HG03354 (cell line): ENCODE measurements around the gene SKAP1.

Experiments
- ATAC-seq: cut with Tn5 transposase; IDR thresholded peaks from one replicate; pipeline ENCODE4 v1.9.1; 2021; ENCODE audit warnings: mild to moderate bottlenecking; ENCODE audit not compliant: unreplicated experiment, poor library complexity, severe bottlenecking

The SKAP1 gene

DNA sequence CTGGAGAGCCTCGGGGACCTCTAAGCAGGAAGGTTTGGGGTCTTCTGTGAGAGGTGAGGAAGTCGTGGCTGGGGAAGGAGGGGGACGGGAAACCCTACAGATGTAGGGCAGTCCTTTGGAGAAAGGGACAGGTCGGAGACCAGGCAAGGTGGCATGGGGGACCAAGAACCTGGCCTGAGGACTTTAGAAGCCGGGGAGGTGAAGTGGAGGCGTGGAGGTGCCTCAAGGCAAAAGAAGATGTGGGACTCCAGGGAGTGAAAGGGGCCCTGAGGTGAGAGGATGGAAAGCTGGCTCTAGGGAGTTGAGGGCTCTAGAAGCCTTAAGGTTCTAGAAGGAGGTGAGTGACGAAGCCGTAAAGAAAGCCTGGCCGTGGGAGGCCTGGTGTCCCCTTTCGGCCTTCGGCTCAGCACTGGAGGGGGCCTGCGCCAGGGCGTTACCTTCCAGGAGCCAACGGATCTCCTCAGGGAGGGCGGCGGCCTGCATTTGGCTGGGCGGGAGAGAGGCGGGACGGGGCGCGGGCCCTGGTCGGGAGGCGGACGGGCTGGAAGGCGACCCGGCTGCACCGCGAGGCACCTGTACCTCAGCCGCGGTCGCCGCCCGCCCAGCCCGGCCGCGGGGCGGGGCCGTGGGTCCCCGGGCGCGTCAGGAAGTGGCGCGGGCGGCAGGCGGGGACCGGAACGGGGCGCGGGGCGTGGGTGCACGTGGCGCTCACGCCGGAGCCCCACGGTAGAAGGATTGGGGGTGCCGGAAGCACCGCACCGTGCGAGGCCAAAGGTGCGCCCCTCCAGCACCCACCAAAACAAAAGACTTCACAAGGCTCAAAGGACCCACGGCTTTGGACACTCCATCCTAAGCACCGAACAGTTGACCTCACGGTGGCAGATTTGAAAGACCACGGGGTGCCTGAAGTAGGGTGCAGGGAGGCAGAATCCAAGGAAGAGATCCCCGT lies at the start of gene SKAP1:
SKAP1 (minus strand) TSS at position 577 of the 949 bp plus-strand sequence.
- ATAC-seq, result peak; percentile 49

DNA sequence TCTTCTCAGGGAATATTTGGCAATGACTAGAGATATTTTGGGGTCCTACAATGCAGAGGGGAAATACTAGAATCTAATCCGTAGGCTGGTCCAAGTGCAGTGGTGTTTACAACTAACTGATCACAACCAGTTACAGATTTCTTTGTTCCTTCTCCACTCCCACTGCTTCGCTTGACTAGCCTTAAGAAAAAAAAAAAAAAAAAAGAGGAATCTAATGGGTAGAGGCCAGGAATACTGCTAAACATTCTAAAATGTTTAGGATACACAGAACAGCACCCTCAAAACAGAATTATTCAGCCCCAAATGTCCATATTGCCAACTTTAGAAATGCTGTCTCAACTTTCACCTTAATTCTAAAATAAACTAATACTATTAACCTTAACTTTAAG lies 49.0 kb upstream of the SKAP1 start:
- no peak for ATAC-seq

DNA sequence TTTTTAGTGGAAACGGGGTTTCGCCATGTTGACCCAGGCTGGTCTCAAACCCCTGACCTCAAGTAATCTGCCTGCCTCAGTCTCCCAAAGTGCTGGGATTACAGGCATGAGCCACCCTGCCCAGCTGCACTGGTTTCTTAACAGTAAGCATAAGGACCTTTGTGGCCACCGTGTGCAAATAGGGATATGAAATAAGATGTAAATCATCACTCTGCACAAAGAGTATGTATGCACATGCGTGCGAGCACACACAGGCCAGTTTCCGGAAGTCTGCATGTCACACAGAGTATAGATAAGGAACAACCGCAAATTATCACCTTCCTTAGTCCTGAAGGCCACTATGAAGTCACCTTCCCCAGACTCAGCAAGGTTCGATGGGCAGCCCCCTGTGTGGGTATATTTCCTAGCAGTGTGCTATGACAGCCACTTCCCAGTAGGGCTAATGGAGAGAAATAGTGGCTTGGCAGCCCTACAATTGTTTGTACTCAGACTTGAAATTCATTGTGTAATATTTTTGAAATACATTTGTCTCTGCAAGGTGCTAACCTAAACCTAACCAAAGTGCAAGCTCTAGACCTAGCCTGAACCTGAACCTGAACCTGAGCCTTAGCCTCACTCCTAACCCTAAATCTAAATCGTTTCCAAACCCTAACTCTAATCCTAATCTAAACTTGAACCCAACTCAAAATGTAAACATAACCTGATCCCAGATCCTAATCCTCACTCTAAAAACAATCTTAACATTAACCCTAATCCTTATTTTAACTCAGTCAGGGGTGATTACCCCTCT lies 48.4 kb upstream of the SKAP1 start:
- peak; percentile 87 for ATAC-seq

DNA sequence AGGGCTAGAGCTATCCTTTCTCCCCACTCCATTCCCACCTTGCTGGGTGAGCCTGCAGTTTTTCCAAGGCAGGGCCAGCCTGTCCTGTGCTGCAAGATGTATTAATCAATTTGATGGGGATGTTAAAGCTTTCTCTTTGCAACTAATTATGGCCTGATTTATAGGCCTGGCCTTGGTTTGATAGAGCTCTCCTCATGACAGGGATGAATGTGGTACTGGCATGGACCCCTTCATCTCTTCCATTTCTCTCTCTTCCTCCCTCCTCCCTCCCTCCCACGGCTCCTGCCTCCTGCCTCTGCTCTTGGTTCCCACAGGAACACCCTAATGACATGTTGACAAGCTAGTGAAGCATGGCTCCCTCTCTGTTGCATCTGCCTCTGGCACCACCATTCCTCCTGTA lies 47.2 kb upstream of the SKAP1 start:
- ATAC-seq, result no peak

DNA sequence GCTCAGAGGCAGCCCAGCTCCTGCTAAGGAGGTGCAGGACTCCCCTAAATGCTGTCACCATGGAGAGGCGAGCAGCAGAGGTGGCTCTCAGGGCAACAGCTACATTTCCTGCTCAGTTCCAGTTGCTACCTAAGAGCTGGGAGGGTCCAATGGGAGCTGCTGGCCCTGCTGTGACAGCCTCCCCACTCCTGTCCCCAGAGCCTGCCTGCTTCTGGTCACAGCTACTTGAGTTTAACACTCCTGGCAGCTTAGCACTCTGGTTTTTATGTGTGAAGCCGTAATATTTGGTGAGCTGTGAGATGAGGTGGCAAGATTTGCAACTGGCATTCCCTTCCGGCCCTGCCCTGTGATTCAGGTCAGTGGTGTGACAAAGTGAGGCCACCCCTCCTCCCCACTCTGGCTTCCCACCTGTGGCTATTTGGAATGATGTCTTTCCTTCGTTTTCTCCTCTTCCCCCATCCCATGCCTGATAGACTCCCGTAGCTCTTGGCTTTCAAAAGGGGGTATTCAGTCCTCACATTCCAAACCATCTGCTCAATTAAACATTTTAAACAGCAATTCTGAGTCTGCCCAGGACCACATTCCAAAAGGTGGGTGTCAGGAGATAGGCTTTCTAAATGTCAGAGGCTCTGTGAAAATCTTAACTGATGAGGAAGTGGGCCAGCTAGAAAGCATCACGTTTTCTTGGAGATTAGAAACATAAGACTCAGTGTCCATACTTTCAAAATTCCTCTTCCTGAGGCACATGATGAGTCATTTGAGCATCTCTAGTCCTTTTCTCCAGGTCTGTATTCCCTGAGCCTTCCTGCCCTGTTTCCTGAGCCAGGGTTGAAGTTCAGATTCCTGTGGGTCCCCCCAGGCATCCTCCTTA lies 42.6 kb upstream of the SKAP1 start:
- ATAC-seq, result no peak

DNA sequence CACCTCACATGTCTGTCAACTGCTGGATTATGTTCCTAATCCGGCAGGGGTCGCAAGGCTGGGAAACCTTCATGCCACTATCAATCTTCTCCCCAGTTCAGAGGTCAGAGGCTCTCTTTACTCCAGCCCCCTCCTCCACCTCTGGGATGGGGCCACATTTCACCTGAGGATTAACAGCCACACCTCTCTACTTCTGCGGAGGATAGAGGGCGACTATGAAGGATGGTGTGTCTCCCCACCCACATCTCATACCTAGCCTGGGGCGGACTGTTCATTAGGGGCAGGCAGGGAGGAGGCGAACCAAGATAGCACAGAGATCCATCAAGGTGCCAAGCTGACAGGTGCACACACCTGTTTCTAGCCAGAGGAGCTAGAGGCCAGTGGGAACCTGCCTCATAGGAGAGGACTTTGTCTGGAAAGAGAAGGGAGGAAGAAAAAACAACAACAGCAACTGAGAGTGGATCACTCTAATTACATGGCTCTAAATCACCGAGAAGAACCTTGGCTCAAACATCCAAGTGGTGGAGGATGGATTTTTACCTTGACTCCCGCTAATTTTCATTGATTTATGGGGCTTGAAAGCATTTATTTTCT lies 41.9 kb upstream of the SKAP1 start:
- ATAC-seq, result no peak

DNA sequence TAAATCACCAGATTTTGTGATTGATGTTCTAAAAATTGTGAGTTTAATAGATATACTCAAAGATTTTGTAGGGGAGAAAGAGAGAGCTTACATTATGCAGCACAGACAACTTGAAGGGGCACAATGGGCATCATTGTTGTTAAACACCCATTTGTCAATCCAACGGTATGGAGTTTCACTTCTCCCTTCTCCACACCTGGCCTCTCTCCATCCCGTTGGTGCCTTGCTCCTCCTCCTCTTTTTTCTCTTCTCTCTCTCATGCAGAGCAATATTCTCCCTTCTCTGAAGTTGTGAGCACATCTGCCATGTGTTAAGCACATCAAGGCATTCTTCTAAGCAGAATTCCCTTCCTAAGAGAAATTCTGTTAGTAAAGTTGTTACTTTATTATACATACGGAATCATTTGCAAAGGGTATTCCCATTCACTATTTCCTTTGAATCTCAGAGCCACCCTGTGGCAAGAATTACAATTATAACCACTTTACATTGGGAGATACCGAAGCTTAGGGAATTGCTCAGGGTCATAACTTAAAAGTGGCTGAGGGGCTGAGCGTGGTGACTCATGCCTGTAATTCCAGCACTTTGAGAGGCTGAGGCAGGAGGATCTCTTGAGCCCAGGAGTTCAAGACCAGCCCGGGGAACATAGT lies 40.5 kb upstream of the SKAP1 start:
- ATAC-seq, result no peak

DNA sequence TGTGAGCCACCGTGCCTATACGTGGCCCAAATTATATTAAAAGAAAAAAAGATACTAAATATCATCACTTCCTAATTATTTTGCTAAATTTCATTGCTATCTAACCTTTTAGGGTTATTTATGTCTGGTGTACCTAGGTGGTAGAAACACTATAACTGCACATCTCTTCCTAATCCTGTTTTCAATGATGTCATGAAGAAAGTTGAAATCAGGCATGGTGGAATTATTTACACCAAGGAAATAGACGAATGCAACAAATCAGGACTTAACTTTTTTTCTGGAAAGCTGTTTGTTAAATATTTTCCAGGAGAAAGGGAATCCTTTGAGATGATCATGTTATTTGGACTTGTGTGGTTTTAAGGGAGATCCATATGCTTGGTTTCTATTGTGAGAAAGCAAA lies 39.2 kb upstream of the SKAP1 start:
- ATAC-seq, result no peak

DNA sequence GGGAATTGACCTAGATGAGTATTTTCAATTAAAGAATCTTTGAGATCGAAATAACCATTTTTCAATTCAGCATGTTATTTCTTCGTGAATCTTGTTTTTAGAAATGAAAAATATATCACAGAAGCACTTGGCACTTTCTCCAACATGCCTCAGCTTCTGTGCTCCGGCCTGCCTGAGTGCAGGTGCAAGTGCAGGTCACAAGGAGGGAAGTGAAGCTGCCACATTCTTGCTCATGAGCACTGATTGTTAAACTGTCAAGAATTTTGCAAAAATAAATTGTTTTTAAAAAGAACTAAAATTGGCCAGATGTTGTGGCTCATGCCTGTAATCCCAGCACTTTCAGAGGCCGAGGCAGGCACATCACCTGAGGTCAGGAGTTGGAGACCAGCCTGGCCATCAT lies 38.3 kb upstream of the SKAP1 start:
- no peak for ATAC-seq

DNA sequence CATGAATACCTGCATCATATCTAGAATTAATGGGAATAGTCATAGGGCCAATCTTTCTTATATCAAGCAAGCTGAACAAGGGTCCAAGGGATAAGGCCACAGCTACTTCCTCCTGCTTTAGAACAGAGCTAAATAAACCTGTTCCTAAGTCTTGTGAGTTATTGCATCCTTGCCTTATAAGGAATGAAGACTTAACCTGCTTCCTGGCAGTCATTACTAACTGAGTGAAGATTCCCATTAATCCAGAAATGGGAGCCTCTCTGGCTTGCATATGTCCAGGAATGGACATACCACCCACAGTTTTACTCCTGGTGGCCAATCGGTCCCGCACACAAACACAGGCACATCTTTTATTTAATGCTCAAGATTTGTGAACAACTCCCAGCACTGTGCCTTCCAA lies 35.9 kb upstream of the SKAP1 start:
- no peak for ATAC-seq

DNA sequence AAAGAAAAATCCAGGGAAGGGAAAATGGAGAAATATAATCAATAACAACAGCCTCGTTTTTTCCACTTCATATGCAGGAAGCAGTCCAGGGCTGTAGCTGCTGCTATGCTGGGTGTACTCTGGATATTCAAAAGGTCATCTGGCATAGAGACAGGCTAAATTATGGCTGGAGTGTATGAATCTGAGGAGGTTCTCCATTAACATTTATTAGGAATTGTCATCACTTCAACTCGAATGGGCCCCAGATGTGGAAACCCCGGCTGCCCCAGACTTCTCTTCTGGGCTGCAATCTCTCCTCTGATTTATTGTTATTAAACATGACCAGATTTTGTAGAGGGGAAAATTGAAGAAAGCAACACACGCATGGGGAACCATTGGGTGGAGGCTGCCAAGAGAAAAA lies 33.5 kb upstream of the SKAP1 start:
- ATAC-seq, result no peak

DNA sequence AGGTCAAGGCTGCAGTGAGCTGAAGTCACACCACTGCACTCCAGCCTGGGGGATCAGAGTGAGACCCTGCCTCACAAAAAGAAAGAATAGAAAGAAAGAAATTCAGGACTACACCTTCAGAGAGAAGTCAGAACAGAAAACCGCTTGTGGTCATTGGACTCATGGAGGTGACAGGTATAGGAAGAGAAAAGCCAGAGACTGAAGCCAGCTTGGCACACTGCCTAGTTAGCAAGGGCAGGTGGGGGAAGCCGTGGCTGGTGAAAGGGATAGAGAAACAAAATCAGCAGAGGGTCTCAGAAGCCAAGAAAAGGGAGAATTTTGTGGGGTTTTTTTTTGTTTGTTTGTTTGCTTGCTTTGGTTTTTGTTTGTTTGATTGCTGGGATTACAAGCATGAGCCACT lies 32.9 kb upstream of the SKAP1 start:
- no peak for ATAC-seq

DNA sequence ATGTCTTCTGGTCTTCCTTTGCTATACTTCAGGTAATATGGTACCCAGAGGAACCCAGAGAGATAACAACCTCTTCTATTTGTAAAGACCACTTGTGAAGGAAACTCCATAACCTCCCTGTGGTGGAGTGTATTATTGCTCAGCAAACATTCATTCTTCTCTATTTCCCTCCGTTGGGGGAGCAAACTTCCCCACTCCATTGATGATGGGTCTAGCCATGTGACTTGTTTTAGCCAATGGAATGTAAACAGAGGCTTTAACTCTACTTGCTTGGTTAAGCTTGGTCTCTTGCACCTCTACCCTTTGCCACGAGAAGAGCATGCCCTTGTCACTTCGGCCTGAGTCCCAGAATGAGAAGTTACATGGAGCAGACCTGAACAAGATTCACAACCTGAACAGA lies 30.0 kb upstream of the SKAP1 start:
- no peak for ATAC-seq

DNA sequence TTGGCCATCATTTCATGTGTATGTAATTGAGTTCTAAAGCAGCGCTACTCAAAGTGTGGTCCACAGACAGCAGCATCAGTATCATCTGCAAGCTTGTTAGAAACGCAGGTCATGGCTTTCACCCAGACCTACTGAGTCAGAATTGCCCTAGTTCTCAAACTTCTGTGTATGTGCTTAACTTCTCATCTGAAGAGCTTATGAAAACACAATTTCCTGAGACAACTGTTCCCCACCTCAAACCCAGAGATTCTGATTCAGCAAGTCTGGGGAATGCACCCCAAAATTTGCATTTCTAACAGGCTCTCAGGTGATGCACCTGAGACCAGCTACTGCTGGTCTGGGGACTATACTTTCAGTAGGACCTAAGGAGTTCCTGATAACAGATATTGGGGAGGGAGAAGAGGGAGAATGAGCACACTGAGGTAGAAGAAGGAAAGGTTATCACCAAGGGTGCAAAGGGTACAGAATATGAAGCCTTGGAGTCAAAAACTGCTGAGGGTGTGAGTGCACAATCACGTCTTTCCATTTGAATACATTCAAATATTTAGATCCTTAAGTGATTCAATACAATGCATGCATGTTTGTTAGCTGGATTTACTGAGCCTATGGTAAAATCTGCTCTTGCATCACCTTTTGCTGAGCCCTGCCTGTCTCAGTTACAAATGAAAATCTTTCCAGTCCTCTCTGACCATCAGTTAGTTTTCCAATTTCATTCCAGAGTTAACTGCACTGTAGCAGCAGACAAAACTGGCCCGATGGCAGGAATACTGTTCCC lies 29.2 kb upstream of the SKAP1 start:
- ATAC-seq, result no peak

DNA sequence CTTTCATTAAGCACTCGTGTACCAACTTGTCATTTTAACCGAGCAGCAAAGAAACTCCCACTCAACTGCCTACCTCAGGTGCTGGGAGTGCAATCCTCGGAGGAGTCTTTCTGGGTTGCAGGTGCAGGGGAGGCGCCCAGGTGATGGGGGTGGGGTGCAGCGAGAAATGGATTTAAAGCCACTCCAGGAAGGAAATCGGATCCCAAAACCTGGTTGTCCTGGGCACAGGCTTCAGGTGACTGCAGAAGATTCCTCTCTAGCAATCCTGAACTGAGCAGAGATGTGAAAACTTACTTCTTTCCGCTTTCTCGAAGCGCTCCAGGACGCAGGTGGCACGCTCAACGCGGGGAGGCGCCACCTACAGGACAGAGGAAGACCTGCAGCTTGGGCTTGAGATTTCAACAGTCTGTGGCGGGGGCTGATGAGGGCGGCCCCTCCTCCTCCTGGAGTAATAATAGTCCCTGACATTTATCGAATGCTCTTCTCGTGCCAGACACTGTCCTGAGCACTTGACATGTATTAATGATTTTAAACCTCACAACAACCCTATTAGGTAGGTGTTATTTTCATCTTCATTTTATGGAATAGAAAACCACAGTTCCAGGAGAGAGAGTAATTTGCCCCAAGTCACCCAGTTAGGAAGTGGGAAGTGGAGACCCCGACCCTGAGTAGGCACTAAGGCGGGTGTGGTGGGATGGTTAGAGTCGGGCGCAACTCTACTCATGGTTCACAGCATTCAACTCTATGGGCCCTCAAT lies 27.2 kb upstream of the SKAP1 start:
- ATAC-seq, result peak; percentile 69

DNA sequence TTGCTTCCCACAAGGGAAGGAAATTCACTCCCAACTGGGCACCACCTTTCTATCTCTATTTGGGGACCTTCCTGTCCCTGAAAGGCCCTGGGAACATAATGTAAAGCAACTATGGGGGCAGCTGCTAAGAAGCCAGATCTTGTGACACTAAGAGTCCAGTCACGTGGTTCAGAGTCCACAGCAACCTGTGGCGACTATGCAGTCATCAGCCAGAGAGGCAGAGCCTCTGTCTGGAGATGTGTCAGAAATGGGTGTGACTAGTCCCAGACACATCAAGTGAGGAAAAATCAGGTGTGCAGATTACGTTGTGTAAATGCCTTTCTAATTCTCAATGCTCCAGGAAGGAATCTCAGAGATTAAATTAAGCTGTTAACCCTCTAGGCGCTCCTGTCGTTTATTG lies 26.6 kb upstream of the SKAP1 start:
- no peak for ATAC-seq

DNA sequence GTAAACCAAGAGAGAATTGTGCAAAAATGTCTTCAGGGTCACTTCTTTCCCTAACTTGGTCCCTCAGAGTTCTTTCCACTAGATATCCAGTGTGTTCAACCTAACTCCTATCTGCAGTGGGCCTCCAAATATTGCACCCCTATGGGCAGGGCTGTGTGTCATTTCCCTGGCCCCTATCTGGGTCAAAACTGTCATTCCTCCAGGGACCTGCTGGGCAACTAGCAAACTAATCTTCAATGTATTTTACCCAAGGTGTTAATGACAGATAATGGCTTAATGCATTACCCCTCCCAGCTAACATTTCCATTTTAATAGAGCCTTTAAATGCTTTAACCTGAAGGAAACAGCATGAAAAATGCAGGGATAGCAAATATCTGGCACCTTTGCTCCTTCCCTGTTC lies 25.8 kb upstream of the SKAP1 start:
- ATAC-seq, result no peak

DNA sequence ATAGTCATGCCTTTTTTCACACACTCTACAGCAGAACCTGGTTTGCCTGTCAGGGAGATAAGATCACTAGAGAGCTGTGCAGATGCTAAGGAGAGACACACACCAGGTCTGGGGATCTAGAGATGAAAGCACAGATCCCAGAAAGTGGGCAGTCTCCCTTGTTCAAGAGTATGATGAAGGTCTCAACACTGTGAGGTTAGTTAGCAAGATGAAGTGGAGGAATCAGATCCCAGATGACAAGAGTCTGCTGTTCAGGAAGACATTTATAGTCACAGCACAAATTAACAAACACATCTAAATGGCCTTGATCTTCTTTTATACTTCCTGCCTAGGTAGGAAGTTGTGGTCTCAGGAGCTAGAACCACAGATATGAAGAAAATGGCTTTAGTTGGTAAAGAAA lies 23.4 kb upstream of the SKAP1 start:
- ATAC-seq, result no peak
